AG04449 (cell line): ENCODE results near the gene ST6GALNAC6.

Experiments used
- CTCF ChIA-PET: fragments of 350-600 bp; formaldehyde crosslinking; extraction: SDS; loops from one replicate; lab custom pipeline; 2021; ENCODE audit warnings: antibody characterized with exemption; lab: Yijun Ruan, JAX
- POLR2A ChIA-PET: fragments of 400-600, 350-600 bp; formaldehyde crosslinking; extraction: SDS; loops from one replicate; lab custom pipeline; 2020; ENCODE audit warnings: antibody characterized with exemption, inconsistent platforms; lab: Yijun Ruan, JAX
- DNase-seq: peaks from one replicate; pipeline ENCODE4 v3.0.0-alpha.2; 2010; ENCODE audit warnings: low read depth, low spot score
- H3K4me3 ChIP-seq: 2 replicates; pipeline ENCODE4 v1.5.1; 2011; ENCODE audit warnings: low read depth, mild to moderate bottlenecking, control low read depth, low read length
- TF ChIP-seq, protein P1 (sequence below): IDR thresholded peaks from one replicate; pipeline ENCODE4 v1.5.1; 2011; ENCODE audit warnings: mild to moderate bottlenecking, moderate library complexity, low read length, control low read depth, inconsistent platforms; ENCODE audit not compliant: insufficient read depth; ENCODE audit errors: missing control alignments

The ST6GALNAC6 gene

DNA sequence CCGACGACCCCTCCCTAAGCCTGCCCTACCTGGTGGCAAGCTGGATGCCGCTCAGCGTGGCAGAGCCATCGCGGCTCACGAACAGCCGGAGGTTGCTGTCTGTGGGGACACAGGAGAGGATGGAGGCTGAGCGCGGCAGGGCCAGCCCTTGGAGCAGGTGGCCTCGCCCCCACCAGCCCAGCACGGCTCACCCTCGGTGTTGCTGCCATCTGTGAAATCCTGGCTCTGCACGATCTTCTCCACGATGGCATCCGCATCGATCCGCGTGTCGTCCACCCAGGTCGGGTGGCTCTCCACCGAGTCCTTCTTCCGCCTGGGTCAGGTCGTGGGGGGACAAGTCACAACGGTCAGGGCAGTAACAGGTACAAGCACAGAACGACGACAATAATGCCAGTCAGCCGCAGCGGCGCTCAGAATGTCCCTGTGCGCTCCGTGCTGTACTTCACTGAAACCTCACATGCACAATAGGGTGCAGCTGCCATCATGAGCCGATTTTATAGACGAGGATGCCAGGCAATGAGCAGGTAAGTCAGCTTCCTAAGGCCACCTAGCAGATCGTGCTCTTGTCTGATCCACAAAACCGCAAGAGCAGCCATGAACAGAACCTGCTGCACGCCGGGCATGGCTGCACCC lies 45.3 kb upstream of the ST6GALNAC6 start:
- no peak overlapping the region for H3K4me3 ChIP-seq
- ChIA-PET CTCF (interaction anchor here (1.2 to 14.3 kb wide), 21 partner anchors 11 to 171 kb away, joined by 3 to 226 read pairs (median 18); partner anchors contain the start of gene EEIG1), POLR2A (no interaction called here)
- DNase-seq, result no peak
- TF ChIP-seq, protein P1, sequence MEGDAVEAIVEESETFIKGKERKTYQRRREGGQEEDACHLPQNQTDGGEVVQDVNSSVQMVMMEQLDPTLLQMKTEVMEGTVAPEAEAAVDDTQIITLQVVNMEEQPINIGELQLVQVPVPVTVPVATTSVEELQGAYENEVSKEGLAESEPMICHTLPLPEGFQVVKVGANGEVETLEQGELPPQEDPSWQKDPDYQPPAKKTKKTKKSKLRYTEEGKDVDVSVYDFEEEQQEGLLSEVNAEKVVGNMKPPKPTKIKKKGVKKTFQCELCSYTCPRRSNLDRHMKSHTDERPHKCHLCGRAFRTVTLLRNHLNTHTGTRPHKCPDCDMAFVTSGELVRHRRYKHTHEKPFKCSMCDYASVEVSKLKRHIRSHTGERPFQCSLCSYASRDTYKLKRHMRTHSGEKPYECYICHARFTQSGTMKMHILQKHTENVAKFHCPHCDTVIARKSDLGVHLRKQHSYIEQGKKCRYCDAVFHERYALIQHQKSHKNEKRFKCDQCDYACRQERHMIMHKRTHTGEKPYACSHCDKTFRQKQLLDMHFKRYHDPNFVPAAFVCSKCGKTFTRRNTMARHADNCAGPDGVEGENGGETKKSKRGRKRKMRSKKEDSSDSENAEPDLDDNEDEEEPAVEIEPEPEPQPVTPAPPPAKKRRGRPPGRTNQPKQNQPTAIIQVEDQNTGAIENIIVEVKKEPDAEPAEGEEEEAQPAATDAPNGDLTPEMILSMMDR, result no peak

GRCh38 chr9:127943731-127944144 lies 44.3 kb upstream of the ST6GALNAC6 start:
- no peak for DNase-seq
- POLR2A ChIA-PET, result interaction anchor here (0.7 kb wide), 1 partner anchor 156 kb away, joined by 3 read pairs; no protein-coding TSS in a partner anchor

GRCh38 chr9:127943011-127943662 lies 43.7 kb upstream of the ST6GALNAC6 start:
- ChIA-PET CTCF (interaction anchor here (0.7 to 14.3 kb wide), 45 partner anchors 9 to 185 kb away, joined by 3 to 226 read pairs (median 7); partner anchors contain the start of genes EEIG1, NAIF1, PIP5KL1 and ST6GALNAC6), POLR2A (interaction anchor here (0.7 kb wide), 1 partner anchor 9 kb away, joined by 3 read pairs; no protein-coding TSS in a partner anchor)
- no peak for DNase-seq
- TF ChIP-seq, protein P1, result no peak
- no peak overlapping the region for H3K4me3 ChIP-seq

More at GRCh38 chr9:127943731-127944144, 44.3 kb upstream of the ST6GALNAC6 start:
- CTCF ChIA-PET, result interaction anchor here (0.7 to 14.3 kb wide), 40 partner anchors 10 to 185 kb away, joined by 3 to 226 read pairs (median 8); partner anchors contain the start of genes EEIG1, NAIF1, PIP5KL1 and SLC25A25
- no peak overlapping the region for H3K4me3 ChIP-seq
- TF ChIP-seq, protein P1, result peak; percentile 98

DNA sequence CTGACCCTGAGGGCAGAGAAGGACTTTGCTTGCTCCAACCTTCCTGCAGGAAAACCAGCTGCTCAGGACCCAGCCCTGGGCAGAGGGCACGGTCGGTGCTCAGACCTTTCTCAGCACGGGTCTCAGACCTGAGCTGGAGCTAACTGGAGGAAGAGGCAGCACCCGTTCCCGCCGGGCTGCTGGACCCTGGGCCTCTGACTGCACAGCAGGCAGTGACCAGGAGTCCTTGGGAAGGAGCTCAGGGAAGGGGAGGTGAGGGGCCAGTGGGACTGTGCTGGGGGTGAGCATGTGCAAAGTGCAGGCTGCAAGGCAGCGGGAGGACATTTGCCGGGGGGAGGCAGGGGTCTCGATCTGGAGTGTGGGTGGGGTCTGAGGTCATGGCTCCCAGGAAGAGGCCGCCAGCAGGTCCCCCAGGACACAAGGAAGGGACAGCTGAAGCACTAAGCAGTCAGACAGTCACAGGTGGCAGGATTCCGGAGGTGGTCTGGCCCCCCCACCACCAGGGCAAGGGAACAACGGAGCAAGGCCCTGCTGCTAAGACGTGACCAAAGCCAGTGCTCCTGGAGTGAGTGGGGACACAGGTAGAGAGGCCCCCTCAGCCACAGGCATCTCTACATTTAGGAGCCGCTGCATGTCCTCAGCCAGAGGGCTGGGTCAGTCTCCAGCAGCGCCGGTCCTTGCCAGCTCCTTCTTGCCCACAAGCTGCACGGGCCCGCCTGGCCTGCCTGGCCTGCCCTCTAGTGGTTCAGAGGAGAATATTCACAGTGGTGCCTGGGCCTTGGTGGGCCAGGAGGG lies 43.0 kb upstream of the ST6GALNAC6 start:
- ChIA-PET POLR2A (interaction anchor here (0.7 kb wide), 1 partner anchor 10 kb away, joined by 3 read pairs; no protein-coding TSS in a partner anchor), CTCF (interaction anchor here (0.6 to 14.3 kb wide), 38 partner anchors 9 to 186 kb away, joined by 3 to 226 read pairs (median 7); partner anchors contain the start of genes EEIG1, NAIF1 and PIP5KL1)
- DNase-seq, result no peak
- no peak overlapping the region for H3K4me3 ChIP-seq
- TF ChIP-seq, protein P1, result peak; percentile 92

- ChIA-PET CTCF (interaction anchor here (0.8 to 14.3 kb wide), 30 partner anchors 8 to 187 kb away, joined by 3 to 226 read pairs (median 14); partner anchors contain the start of gene EEIG1), POLR2A (no interaction called here)
- no peak overlapping the region for H3K4me3 ChIP-seq
- TF ChIP-seq, protein P1, result no peak
- no peak for DNase-seq
These were observed 42.5 kb upstream of the ST6GALNAC6 start for GRCh38 chr9:127941961-127942215.
